ENCODE results near the gene ARHGEF7.
A peak's percentile ranks its signal among the peaks of the same experiment; 100 is the strongest.

Gene ARHGEF7

DNA sequence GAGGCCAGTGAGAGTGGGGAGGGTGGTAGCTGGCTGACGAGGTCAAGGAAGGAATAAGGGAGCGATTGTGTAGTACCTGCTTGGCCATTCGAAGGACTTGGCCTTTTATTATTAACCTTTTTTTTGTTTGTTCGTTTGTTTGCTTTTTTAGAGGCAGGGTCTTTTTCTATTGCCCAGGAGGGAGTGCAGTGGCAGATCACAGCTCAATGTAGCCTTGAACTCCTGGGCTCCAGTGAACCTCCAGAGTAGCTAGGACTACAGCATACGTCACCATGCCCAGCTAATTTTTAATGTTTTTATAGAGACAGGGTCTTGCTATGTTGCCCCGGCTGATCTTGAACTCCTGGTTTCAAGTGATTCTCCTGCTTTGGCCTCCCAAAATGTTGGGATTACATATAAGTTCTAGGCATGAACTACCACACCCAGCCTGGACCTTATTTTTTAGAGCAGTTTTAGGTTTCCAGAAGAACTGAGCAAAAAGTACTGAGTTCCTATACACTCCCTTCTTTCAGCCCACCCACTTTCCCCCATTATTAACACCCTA, 25.5 kb downstream of the ARHGEF7 start:
- H3K4me2 ChIP-seq (ENCODE audit: low read depth, low read length, poor library complexity, severe bottlenecking): no peak overlapping the region
- no peaks in the 10 kb centered on the region for H4K20me1 ChIP-seq (ENCODE audit: insufficient read depth, low read length, poor library complexity, severe bottlenecking)
- H3F3A ChIP-seq (ENCODE audit: low read depth): no peaks in the 10 kb centered on the region
- no peaks in the 10 kb centered on the region for H3K36me3 ChIP-seq (ENCODE audit: insufficient read depth, low read length)
- no peak overlapping the region for H3K9ac ChIP-seq (ENCODE audit: low read depth, low read length, poor library complexity, severe bottlenecking)
- H3K9me2 ChIP-seq (replicated peaks; ENCODE audit: low read depth, low read length): no peaks in the 10 kb centered on the region
- no peak overlapping the region for H2AFZ ChIP-seq (ENCODE audit: low read length)
- TF ChIP-seq EZH2phosphoT487 (IDR thresholded peaks at IDR 0.05; ENCODE audit: borderline replicate concordance) (no peak), CTCF (conservative IDR thresholded peaks at IDR 0.05; ENCODE audit: low read length) (no peak)
- peaks cover 7% of the 10 kb centered on the region for H3K4me1 ChIP-seq (ENCODE audit: insufficient read depth, low read length, poor library complexity, severe bottlenecking)
- H3K79me2 ChIP-seq (ENCODE audit: insufficient read depth, low read length): no peaks in the 10 kb centered on the region
- H3K4me3 ChIP-seq (ENCODE audit: low read length, poor library complexity, severe bottlenecking): no peak overlapping the region
- no peaks in the 10 kb centered on the region for H3K9me3 ChIP-seq (ENCODE audit: insufficient read depth, low read depth, low read length)
- H3K27me3 ChIP-seq (ENCODE audit: insufficient read depth, low read length, poor library complexity, severe bottlenecking): no peaks in the 10 kb centered on the region

DNA sequence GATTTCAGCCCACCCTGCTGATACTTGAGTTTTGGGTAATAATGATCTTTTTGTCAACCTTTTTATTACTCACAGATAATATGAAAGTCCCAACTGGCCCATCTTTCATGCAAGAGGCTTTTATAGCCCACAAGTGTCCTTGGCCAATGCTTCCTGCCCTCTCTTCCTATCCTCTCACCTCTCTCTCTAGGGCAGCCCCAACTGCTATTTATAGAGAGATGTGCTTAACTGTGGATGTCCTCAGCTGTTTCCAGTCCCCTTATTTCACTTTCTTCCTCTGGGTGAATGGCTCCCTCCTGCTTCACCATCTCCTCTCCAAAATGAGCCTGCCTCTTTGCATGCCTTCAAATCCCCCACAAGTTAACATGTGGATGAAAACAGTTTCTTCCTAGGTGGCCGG, 27.4 kb downstream of the ARHGEF7 start:
- H3K4me1 ChIP-seq (ENCODE audit: insufficient read depth, low read length, poor library complexity, severe bottlenecking): peaks cover 7% of the 10 kb centered on the region
- no peak overlapping the region for H2AFZ ChIP-seq (ENCODE audit: low read length)
- H3F3A ChIP-seq (ENCODE audit: low read depth): no peaks in the 10 kb centered on the region
- no peaks in the 10 kb centered on the region for H3K9me3 ChIP-seq (ENCODE audit: insufficient read depth, low read depth, low read length)
- no peaks in the 10 kb centered on the region for H3K79me2 ChIP-seq (ENCODE audit: insufficient read depth, low read length)
- H3K9ac ChIP-seq (ENCODE audit: low read depth, low read length, poor library complexity, severe bottlenecking): no peak overlapping the region
- peak overlapping the region; percentile 15 for H3K4me2 ChIP-seq (ENCODE audit: low read depth, low read length, poor library complexity, severe bottlenecking)
- H3K9me2 ChIP-seq (replicated peaks; ENCODE audit: low read depth, low read length): no peaks in the 10 kb centered on the region
- H3K4me3 ChIP-seq (ENCODE audit: low read length, poor library complexity, severe bottlenecking): no peak overlapping the region
- TF ChIP-seq EZH2phosphoT487 (IDR thresholded peaks at IDR 0.05; ENCODE audit: borderline replicate concordance): no peak
- TF ChIP-seq CTCF (conservative IDR thresholded peaks at IDR 0.05; ENCODE audit: low read length): no peak
- H3K27me3 ChIP-seq (ENCODE audit: insufficient read depth, low read length, poor library complexity, severe bottlenecking): no peaks in the 10 kb centered on the region
- no peaks in the 10 kb centered on the region for H4K20me1 ChIP-seq (ENCODE audit: insufficient read depth, low read length, poor library complexity, severe bottlenecking)
- no peaks in the 10 kb centered on the region for H3K36me3 ChIP-seq (ENCODE audit: insufficient read depth, low read length)

- TF ChIP-seq EZH2phosphoT487 (IDR thresholded peaks at IDR 0.05; ENCODE audit: borderline replicate concordance): no peak
- no peak for TF ChIP-seq CTCF (conservative IDR thresholded peaks at IDR 0.05; ENCODE audit: low read length)
- no peak overlapping the region for H3K4me2 ChIP-seq (ENCODE audit: low read depth, low read length, poor library complexity, severe bottlenecking)
- no peak overlapping the region for H2AFZ ChIP-seq (ENCODE audit: low read length)
- H3K27me3 ChIP-seq (ENCODE audit: insufficient read depth, low read length, poor library complexity, severe bottlenecking): no peaks in the 10 kb centered on the region
- H4K20me1 ChIP-seq (ENCODE audit: insufficient read depth, low read length, poor library complexity, severe bottlenecking): no peaks in the 10 kb centered on the region
- no peak overlapping the region for H3K4me3 ChIP-seq (ENCODE audit: low read length, poor library complexity, severe bottlenecking)
- no peaks in the 10 kb centered on the region for H3K9me2 ChIP-seq (replicated peaks; ENCODE audit: low read depth, low read length)
- no peaks in the 10 kb centered on the region for H3K36me3 ChIP-seq (ENCODE audit: insufficient read depth, low read length)
- H3K4me1 ChIP-seq (ENCODE audit: insufficient read depth, low read length, poor library complexity, severe bottlenecking): peaks cover 7% of the 10 kb centered on the region
- no peak overlapping the region for H3K9ac ChIP-seq (ENCODE audit: low read depth, low read length, poor library complexity, severe bottlenecking)
- H3K79me2 ChIP-seq (ENCODE audit: insufficient read depth, low read length): no peaks in the 10 kb centered on the region
- H3F3A ChIP-seq (ENCODE audit: low read depth): no peaks in the 10 kb centered on the region
- H3K9me3 ChIP-seq (ENCODE audit: insufficient read depth, low read depth, low read length): no peaks in the 10 kb centered on the region
These were observed 28.9 kb downstream of the ARHGEF7 start for GRCh38 chr13:111143865-111144540.
